PC-3 (cell line): ENCODE data around the gene DCAF6.

Source experiments
- CTCF ChIP-seq: fragments of 300-600 bp; sonication (generic); conservative IDR thresholded peaks from 2 replicates; pipeline ENCODE4 v1.5.1; 2017; ENCODE audit warnings: antibody characterized with exemption, low read depth, mild to moderate bottlenecking, low read length
- EZH2 ChIP-seq: fragments of 300-600 bp; sonication (generic); IDR thresholded peaks from one replicate; pipeline ENCODE4 v1.6.1; 2017; ENCODE audit warnings: antibody characterized with exemption, mild to moderate bottlenecking, low read length; ENCODE audit not compliant: unreplicated experiment
- EZH2phosphoT487 ChIP-seq: fragments of 300-600 bp; sonication (generic); IDR thresholded peaks from 2 replicates; pipeline ENCODE4 v1.6.1; 2018; ENCODE audit warnings: mild to moderate bottlenecking, antibody characterized with exemption, low read length, borderline replicate concordance

GRCh38 chr1:168000656-168001055 lies 64.2 kb downstream of the DCAF6 start:
- TF ChIP-seq CTCF (no peak), EZH2phosphoT487 (no peak), EZH2 (no peak)
